NCI-H146 treated with DMSO at 0.1 percent for 48 hours (cell line): ENCODE data around the gene TMEM247.

ENCODE experiments used
- DNase-seq: peaks from one replicate; lab custom pipeline; 2025; ENCODE audit not compliant: unreplicated experiment; lab: John Stamatoyannopoulos, UW

TMEM247 gene

GRCh38 chr2:46479265-46479664, at the start of gene TMEM247:
TMEM247 (plus strand) TSS chr2:46479565.
- DNase-seq = no peak

- no peak for DNase-seq
Observed at GRCh38 chr2:46430413-46430812, 49.0 kb upstream of the TMEM247 start.

GRCh38 chr2:46430992-46431391, 48.4 kb upstream of the TMEM247 start:
- no peak for DNase-seq

DNA sequence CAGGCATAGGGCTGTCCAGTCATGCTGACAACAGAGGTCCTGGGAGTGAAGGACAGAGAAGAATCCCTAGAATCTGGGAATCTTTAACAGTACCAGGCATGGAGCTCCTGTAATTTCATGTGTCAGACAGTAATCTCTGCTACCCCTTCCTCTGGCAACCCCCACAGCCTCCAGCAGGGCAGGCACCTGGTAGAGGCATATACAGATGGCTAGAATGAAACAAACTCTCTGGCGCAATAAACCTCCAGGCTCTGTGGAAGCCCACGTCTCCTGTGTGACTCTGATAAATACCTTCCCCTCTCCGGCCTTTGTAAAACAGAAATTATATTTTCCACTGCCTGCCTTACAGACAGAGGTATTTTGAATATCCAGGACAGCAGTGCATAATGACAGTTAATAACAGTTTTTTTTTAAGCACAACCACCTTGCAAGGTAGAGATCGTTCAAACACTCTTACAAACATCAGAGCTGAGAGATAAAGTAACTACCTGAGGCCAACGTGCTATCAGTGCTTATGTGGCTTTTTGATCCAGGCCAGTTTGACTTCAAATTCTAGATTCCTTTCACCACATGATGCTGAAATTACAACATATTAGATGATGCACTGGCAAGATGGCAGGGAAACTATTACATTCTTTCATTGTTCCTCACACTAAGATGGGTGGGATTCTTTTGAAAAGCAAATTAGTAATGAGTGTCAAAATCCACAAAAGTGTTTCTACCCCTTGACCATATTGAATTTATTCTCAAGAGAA, 47.7 kb upstream of the TMEM247 start:
- no peak for DNase-seq

DNA sequence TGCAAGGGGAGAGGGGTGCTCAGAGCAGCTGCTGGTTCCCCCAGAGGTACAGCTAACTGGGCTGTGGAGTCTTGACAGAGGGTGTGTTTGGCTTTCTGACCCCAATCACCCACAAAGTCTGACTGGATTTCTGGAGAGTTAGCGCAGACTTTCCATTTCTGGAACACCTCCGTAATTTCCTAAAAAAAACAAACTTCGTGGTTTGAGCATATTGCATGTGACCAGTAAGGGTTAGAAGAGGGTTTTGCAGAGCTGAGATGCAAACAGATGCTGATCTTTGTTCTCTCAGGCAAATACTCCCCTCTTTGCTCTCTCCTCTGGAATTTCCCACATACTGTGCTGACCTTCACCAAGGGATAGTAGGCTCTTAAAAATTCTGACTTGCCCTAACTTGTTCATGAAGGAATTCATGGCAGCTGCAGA, 44.5 kb upstream of the TMEM247 start:
- no peak for DNase-seq

GRCh38 chr2:46435353-46435752, 44.0 kb upstream of the TMEM247 start:
- no peak for DNase-seq

DNA sequence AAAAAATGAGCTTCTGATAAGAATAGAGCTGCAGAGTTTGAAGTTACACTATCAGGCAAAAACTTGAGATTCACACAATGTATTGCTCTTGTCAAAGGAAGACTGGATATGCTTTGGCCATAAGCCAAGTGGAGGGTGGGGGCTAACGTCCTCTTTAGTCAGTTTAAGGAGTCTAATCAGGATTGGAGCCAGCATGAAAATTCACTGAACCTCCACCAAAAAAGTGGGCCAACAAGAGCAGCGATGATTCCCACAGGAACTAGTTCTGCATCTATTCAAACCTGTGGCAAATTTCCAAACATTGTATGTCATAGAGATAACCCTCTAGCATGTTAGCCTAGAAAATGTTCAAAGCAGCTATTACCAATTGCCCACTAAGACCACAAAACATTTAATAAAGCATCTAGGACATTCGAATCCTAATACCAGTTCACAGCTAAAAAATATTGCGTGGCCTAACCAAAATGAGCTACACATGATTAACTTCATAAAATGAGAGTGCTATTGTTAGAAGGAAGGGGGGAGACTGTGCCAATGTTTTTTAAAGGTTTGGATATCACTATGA, 43.5 kb upstream of the TMEM247 start:
- DNase-seq = no peak

- DNase-seq = no peak
Observed at GRCh38 chr2:46436800-46437199, 42.6 kb upstream of the TMEM247 start.

DNA sequence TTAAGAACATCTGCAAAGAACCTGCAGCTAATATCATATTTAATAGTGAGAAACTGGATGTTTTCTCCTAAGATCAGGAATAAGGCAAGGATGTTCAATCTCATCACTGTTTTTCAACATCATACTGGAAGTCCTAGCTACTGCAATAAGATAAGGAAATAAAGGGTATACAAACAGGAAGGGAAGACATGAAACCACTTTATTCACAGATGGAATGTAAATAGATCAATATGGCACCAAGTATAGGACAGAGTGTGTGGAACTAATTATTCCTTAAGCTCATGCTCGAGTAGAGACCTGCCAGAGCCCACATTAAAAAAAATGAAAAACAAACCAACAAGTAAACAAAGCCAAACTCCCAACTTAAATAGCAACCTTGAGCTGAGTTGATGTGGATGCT, 41.3 kb upstream of the TMEM247 start:
- no peak for DNase-seq

DNA sequence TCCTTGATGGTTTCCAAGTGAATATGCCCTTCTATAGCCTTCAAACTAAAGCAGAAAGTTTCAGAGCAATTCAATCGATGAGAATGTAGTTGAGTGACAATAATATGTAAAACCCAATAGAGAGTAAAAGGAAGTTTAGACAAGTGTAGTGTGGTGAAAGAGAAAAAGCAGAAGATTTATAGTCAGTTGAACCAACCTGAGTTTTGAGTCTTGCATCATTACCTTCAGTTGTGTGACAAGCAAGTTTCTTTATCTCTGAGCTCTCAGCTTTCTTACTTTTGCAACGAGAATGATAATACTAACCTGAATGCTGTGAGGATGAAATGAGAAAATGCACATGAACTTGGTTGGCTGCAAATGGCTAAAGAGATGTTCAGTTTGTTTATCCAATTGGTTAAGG, 40.6 kb upstream of the TMEM247 start:
- DNase-seq = no peak

DNA sequence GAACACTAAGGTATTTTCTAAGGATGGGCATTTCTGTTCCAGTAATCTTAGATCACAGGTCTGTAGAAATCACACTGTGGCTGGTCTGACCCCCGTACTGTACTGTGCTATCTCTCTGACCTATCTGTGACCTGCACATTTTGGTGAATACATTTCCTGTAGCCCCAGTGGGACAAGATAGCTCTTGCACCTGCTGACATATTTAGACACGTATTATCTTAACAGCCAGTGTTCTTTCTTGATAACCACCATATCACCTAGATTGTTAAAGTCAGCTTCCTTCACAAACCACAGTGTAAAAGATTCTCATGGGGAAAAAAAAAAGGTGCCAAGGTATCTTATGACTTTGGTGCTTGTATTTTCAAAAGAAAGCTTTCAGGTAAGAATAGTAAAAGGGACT, 39.8 kb upstream of the TMEM247 start:
- peak; percentile 28 for DNase-seq

GRCh38 chr2:46441838-46442712, 37.3 kb upstream of the TMEM247 start:
- DNase-seq = no peak

DNA sequence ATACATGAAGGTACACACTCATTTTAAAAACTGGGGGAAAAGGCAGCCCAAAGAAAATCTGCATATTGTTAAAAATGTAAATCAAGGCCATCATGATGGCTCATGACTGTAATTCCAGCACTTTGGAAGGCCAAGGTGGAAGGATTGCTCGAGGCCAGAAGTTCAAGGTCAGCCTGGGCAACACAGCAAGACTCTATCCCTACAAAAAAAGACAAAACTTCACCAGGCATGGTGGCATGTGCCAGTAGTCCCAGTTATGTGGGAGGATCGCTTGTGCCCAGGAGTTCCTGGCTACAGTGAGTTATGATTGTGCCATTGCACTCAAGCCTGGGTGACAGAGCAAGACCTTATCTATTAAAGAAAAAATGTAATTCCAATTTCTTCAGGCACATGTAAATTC, 34.6 kb upstream of the TMEM247 start:
- no peak for DNase-seq

DNA sequence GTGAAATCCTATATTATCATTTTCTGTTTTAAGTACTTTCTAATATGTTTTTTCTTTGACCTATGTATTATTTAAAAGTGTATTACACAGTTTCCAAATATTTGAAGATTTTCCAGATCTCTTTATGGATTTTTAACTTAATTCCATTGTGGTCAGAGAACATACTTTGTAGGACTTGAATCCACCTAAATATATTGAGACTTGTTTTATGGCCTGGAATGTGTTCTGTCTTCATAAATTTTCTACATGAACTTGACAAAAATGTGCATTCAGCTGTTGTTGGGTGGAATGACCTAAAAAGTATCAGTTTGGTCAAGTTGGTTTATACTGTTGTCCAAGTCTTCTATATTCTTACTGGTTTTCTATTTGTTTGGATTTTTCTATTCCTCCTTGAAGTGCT, 33.8 kb upstream of the TMEM247 start:
- DNase-seq = no peak

- DNase-seq = no peak
Observed at GRCh38 chr2:46446871-46447568, 32.3 kb upstream of the TMEM247 start.

DNA sequence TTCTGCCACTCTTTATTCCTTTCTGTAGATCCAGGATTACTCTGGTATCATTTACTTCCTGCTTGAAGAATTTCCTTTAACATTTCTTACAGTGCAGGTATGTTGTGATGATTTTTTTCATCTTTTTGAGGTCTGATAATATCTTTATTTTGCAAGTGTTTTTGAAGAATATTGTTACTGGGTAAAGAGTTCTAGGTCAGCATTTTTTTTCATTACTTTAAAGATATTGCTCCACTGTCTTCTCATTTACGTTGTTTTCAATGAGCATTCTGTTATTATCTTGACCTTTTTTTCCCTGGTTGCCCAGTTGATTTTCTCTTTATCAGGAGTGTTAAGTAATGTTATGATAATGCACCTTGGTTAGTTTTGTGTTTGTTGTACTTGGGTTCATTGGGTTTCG, 31.7 kb upstream of the TMEM247 start:
- no peak for DNase-seq

DNA sequence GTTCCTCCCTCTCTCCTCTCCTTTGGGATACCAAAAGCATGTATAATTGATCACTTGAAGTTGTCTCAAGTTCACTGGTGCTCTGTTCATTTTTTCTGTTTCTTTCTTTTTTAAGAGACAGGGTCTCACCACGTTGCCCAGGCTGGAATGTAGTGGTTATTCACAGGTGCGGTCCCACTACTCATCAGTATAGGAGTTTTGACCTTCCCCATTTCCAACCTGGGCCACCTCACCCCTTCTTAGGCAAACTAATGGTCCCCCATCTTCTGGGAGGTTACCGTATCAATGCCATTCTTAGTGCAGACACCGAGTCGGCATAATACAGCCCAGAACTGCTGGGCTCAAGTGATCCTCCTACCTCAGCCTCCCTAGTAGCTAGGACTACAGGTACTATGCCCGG, 31.3 kb upstream of the TMEM247 start:
- no peak for DNase-seq

- no peak for DNase-seq
Observed at GRCh38 chr2:46448641-46449040, 30.7 kb upstream of the TMEM247 start.

DNA sequence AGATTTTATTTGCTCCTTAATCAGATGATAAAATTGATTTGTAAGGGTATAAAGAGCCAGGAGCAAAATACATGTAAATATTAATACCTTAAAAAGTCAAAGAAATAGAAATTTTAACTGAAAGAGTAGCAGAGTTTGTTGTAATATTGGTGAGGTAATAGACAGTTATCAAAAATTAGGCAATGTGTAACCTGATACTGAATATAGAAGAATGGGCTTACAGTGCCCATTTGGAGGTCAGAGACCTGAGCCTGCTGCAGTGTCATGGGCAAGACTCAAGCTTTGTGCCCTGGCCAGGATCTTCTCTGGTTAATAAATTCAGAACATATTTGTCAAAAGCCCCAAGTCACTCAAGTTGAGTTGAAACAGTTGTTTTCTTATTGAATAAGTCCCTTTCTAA, 29.7 kb upstream of the TMEM247 start:
- no peak for DNase-seq

GRCh38 chr2:46451131-46451711, 28.1 kb upstream of the TMEM247 start:
- no peak for DNase-seq

GRCh38 chr2:46456789-46457188, 22.6 kb upstream of the TMEM247 start:
- DNase-seq = no peak
